IPS DF 4.7 (cell line): ENCODE results near the gene RRBP1.
"Not testable (repeated sequence)": the region's sequence is repeated elsewhere in the genome, so short reads cannot be mapped to it uniquely, and the experiment has no call there.

Source experiments
- DNase-seq: peaks from one replicate; pipeline ENCODE4 v3.0.0-alpha.2; 2013; ENCODE audit warnings: low spot score; ENCODE audit errors: extremely low read depth

RRBP1 gene

DNA sequence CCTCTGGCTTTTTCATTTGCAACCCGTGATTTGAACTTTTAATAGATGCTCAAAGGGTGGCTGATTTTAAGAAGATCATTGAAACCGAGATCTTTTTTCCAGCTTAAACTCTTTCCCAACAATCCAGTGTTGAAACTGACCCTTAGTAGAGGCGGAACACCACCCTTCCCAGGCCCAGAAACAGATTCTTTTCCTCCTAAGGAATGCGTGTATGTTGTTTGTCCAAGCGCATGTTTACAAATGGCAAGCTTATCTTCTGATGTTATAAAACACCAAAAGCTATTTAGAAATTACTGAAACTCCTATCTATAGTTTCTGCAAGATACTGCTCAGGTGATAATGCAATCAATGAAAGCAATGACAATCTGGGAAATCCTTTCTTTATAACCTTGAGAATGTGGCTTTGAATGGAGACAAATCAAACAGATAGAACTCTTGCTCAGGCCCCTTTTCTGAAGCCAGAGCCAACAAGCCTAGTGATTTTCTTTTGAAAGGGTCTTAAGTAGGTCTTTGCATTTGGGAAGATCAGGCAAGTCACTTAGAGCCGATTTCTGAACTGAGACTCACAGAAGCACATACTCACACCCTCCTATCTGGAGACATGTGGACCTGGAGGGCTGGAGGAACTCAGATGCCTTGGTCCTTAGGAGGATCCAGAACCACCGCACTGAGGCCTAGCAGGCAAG is 26.8 kb upstream of the RRBP1 start:
- no peak for DNase-seq

DNA sequence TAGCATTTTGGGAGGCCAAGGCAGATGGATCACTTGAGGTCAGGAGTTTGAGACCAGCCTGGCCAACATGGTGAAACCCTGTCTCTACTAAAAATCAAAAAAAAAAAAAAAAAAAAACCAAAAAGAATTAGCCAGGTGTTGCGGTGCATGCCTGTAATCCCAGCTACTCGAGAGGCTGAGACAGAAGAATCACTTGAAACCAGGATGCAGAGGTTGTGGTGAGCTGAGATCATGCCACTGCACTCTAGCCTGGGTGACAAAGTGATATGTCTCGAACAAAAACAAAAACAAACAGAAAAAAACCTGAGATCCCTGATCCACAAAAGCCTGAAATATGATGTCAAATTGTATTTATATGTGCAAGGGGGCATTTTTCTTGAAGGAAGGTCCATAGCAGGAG is 25.9 kb upstream of the RRBP1 start:
- DNase-seq, result not testable (repeated sequence)

DNA sequence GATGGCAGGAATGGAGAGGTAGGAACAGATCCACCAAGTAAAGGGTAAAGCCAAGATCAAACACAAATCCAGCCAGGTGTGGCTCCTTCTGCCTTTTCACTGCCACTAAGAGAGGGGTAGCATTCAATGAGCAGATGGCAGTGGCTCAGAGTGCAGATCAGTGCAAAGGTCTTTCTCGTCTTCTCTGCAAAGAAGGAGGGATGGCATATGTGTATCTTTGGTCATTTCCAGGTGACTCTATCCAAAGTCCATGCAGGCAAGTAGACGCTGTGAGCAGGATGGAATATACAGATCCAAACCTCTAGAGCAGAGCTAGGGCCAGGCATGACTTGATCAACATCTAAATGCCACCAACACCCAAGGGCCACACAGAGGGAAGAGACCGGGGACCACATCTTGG is 24.6 kb upstream of the RRBP1 start:
- no peak for DNase-seq

DNA sequence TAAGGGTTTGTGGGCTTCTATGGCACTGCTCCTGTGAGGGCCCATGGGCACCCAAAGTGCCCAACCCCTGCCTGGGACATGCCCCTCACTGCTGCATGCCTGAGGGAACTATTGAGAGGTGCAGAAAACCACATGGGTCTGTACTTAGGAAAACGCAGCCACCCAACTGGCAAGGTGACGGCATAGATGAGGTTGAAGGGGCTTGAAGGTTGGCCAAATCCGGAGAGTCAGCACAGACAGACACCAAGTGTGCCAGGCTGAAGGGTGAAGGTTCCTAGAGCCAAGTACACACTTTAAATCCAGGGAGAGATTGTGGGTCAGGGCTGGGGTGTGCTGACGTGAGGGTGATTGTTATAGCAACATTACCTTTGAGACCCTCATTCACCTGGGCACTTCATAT is 23.9 kb upstream of the RRBP1 start:
- no peak for DNase-seq

DNA sequence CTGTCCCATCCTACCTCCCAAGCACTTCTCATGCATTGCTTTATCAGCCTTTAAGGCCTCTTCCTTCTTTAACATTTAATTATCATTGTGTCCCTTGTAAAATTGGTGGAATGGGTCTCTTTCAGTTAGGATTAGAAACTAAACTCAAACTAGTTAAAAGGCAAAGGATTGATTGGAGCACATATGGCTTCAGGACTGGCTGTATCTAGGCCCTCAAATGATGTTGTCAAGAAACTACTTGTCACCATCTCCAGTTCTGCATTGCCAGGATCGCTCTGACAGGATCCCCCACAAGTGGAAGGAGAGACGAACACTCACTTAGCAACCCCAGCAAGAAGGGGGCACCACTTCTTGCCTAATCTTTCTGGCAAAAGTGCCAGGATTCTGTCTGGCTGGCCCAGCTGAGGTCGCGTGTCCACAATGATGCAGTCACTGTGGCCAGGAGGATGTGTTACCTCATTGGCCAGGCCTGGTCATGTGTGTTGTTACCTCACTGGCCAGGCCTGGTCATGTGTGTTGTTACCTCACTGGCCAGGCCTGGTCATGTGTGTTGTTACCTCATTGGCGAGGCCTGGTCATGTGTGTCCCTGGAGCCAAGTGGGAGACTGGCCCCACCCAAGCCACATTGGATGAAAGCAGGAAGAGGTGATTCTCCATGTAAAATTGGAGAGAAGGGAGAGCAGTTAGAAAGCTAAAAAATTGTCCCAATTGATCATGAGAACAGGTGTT is 22.7 kb upstream of the RRBP1 start:
- no peak for DNase-seq

DNA sequence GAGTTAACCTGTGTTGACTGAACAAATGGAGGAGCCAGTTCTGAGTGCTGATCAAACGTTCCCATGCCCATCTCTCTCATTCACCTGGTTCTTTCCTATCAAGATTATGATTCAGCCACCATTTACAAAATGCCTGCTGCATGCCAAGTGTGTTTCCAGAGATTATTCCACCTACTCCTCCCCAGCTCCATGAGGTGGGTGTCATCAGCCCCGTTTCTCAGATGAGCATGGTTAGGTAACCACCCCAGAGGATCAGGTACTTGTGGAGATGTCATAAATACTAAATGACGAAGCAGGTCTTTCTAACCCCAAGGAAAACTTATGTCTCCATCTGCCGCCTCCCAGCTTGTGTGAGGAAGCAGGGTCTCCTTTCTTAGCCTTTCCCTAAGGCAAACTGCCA is 19.8 kb upstream of the RRBP1 start:
- no peak for DNase-seq

DNA sequence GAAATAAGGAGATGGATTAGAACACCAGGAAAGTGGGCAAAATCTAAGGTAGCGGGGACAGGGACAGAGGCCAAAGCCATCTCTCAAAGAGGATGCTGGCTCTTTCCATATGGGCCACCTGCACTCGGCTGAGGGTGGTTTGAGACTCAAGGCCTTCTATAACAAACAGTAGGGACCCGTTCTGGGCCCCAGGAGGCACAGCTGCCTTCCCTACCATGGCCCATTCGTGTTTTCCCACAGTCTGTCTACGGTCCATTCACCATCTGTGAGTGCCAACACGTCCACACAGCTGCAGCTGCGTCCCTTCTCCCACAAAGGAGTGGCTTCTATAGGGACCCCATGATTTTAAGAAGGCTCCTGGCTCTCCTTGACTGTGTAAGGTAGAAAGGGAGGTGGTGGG is 18.6 kb upstream of the RRBP1 start:
- DNase-seq, result no peak

DNA sequence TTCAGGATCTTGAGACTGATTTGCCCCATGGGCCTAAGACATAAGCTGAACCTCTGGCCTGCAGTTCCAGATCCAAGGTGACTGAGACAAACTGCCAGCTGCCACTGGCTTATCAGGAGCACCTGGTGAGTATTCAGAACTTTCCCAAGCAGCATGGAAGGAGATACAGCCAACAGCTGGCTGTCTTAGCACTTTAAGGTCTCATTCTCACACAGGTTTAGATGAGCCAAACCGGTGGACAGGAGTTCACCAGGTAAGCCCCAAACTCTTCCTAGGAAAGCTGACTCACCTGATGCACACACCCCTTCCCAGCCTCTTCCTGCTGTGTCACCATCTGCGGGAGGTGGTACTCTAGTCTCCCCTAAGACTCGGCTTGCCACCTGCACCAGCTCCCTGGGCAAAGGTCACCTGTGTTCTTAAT is 17.9 kb upstream of the RRBP1 start, which contains the start of gene BANF2:
Gene BANF2, plus strand, starts transcription at position 36 of the 421 bp plus-strand sequence. CDS start 25,060 bp downstream, outside the sequence.
- no peak for DNase-seq

DNA sequence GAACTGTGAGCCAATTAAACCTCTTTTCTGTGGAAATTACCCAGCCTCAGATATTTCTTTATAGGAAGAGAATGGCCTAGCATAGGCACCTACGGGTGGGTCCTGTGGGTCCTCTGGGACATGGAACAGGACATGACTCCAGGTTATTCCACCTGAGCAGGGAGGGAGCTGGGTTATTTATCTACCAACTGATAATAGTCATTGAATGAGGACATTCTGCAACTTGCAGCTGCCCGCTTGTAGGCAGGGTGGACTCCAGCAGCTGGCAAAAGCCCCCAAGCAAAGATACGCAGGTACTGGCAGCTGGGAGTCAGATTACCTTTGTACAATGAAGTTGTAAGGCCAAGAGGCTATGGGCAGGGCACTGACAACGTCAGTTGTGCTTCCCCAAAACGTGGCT is 16.3 kb upstream of the RRBP1 start:
- no peak for DNase-seq

DNA sequence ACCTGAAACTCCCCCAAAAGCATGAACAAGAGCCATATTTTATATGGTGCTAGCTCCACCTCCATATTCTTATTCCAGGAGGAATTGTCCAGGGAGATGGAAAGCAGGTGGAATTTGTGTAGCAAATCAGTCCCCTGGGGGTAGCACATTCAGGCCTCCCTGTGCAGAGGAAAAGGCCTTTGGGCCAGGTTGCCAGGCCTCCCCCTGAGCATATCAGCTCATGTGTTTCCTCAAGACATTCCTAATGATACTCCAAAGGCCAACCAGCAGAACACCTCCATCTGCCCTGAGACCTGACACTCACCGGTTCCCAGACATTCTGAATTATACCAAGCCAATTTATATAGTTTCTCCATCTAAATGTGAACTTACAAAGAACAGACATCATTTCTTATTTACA is 15.1 kb upstream of the RRBP1 start:
- DNase-seq, result no peak

DNA sequence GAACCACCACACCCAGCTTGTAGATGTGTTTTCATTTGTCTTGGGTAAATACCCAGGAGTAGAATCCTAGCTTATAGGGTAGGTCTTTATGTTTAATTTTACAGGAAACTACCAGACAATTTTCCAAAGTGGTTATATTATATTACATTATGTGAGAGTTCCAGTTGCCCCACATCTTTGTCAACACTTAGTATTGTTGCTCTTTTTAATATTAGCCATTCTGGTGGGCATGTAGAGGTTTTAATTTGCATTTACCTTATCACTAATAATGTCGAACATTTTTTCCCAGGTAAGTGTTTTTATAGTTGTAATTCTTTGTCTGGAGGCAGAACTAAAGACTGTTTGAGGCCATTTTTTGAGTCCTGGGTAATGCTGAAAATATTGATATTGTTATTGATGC is 14.2 kb upstream of the RRBP1 start:
- DNase-seq, result no peak

DNA sequence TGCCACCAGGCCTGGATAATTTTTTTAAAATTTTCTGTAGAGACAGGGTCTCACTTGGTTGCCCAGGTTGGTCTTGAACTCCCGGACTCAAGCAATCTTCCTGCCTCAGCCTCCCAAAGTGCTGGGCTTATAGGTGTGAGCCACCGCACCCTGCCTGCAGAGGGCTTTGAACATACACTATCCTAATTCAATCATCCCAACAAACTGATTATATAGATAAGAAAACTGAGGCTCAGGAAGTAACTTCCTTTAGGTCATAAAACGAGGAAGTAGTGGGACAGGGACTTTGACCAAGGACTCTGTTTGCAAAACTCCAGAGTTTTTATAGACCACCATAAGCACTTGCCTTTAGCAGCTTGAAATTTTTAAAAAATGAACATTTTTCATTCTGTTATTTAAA is 12.7 kb upstream of the RRBP1 start:
- no peak for DNase-seq

DNA sequence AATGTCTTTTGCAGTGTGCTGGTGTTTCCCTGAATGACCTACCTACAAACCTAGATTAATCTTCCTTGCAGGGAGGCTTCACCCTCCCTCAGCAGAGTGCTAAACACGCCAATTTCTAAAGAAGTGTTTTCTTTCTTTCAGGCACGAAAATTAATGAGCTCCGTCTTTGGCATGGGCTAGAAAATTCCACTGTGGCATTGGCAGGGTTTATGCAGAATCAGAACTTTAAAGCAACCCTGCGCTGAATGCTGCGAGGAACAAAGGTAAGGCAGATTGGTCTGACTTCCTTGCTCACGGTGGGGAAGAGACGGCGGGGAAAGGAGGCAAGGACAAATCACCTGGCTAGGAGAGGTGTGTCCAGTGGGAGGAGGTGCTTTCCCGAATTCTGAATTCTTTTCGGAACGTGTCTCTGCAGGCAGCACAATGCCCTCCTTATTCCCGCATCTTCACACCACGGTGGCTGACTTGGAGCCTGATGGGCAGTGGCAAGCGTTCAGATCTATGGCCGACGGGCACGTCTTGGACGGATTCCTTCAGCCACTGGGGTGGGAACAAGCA is 11.5 kb upstream of the RRBP1 start:
- DNase-seq, result no peak

DNA sequence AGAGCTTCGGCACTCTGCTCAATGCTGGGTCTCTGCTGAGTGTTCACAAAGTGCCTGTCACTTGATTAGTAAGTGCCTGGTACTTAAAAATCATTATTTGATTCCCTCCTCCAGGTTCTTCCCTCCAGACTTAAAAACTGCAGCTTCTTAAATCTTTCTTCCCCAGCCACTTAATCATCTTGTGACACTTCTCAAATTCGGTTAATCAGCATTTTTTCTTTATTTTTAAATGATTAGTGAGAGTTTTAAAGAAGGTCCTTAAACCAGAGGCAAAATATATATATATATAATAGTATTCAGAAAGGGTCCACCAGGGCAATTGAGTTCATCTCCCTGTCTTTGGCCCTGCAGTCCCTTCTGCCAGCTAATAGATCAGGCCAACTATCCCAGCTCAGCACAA is 9.7 kb upstream of the RRBP1 start:
- DNase-seq, result no peak

DNA sequence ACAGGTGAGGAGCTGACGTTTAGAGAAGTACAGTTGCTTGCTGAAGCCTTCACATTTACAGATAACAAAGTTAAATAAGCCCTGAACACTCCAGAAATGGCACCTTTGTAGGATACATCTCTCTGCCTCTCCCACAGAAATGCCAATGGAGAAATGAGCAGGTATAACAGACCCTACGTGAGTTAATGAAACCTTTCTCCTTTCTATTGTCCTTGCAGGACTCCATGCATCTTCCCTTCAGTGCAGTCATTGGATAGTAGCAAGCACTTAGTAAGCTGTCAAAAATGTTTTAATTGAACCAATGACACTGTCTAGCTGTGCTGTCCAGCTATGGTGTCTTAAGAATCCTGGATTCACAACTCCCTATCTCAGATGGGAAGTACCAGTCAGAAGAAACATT is 8.1 kb upstream of the RRBP1 start:
- no peak for DNase-seq

DNA sequence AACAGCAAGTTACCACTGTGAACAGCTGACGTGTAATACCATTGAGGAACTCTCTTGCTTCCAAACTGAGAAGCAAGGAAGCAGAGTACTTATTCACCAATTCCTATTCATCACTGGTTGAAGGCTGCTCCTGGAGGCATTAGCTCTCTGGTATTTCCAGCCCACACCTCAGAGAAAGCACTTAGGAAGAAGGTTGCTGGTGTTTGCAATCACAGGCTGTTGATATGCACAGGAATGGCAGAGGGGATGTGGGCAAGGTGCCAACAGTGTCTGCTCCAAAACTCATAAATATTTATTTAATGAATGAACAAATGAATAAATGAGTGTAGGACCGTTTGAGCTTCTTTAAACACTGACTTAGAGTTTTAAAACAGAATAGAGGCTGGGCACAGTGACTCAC is 6.9 kb upstream of the RRBP1 start:
- no peak for DNase-seq

DNA sequence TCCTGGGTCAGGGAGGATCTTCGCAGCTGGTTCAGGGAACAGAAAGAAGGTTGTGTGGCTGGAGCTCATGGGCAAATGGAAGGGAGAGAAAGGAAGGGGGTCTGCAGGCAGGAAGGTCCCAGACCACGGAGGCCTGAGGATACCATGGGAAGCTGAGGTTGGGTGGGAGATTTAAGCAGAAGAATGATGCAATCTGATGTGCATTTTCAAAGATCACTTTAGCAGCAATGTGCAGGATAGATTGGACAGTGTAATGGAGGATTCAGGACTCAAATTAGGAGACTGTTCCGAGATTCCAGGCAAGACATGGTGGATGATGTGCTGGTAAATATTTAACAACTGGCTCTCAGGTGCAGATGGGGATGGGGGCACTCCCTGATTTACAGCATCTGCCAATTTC is 5.8 kb upstream of the RRBP1 start:
- no peak for DNase-seq

DNA sequence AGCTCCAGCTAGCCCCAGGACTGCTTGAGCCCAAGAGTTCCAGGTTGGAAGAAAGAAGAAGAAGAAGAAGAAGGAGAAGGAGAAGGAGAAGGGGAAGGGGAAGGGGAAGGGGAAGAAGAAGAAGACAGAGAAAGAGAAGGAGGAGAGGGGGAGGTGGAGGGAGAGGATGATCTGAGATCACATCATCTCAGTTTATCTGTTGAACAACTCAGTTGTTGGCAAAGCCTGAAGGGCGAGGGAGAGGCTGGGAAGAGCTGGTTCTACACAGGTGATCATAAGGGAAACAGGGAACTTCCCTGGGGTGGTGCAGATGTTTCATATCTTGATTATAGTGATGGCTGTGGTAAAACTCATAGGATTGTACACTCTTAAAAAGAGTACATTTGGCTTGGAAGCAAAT is 3.1 kb upstream of the RRBP1 start:
- DNase-seq, result no peak

DNA sequence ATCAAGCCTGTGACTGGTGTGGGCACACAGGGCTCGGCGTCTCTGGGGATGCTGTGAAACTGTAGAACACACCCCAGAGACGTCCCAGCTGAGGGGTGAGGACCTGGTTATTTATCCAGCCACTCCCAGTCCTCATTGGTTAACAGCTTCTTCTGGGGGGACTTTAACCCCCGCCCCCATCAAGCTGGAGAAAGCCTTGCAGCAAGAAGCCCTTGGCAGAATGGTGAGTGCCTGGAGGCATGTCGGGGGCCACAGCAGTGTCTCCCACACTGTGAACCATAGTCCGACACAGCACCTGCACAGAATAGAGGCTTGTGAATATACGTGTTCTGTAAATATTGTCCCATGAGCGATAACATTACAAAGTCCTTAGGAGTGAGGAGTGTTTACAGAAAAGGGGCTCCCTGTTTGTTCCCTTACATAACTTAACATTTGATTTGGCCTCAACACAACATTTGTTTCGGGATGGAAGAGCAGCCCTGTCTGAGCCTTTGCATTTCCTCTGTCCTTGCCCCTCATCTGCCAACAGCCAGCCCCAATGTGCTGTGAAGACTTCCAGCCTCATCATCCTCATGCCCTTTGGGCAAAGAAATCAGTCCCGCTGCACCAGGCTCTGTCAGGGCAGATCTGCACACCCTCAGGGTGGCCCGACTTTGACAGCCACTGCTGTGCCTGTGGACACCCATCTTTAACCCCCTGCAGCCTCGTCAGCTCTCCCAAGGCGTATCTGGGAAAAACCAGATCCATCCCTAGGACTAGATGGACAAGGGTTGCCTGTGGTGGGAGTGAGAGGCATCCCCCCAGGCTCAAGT is 2.2 kb upstream of the RRBP1 start:
- no peak for DNase-seq

DNA sequence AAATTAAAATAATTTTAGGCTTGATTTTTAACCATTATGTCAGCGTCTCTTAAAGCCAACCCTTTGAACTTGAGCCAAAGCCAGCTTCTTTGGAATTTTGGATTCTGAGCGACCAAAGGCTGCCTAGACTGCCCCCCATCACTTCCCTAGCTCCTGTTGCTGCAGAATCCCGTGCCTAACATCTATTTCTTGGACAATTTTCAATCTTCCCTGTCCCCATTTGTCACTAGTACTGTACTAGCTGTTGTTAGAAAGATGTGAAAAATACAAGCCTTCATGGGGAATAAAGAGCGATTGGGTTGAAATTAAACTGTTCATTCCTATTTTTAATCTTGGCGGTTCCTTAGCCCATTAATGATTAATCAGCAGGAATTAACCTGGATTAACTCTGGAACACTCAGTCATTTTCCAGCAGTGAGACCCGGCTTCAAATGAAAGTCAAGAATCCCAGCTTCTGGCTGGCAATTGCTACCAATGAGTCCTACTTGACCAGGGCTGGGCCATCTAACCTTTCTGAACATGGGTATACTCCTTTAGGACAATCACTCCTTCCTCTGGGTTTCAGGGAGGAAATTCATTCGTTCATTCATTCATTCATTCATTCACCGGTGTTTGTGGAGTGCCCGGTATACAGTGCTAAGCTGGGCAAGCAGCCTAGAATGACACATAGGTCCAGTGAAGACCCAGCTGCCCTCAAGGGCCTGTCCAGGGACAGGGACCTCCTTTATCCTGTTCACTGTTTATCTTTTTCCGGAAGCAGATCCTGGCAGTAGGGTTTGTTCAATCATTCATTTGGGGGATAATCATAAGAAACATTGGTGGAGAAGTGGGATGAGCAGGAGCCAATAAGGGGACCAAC is 1.4 kb upstream of the RRBP1 start:
- no peak for DNase-seq

DNA sequence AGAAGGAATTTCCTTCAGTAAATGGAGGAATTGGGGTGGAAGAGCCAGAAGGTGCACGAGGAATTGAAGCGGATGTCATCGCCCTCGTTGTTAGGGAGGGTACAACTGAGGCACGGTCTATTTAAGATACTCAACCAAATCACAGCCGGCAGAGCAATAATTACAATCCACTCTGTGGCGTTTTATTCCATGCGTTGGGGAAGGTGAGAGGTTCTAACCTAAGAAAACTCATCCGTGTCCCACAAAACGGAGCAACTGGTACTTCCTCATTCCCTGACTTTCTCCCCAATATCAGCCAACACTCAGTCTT is 802 bp upstream of the RRBP1 start:
- no peak for DNase-seq
